Nephron progenitor cell (in vitro differentiated cells): Measurements from ENCODE around the gene HOXD12.

Experiments
- DNase-seq: peaks from one replicate; pipeline ENCODE4 v3.0.0; 2021
- H3K27ac Mint-ChIP-seq: 2 replicates; pipeline ENCODE4 v1.8.0; 2021; ENCODE audit warnings: mild to moderate bottlenecking, moderate library complexity, mixed read lengths
- H3K27me3 Mint-ChIP-seq: 2 replicates; pipeline ENCODE4 v1.8.0; 2021; ENCODE audit warnings: mild to moderate bottlenecking, low read depth, mixed read lengths; ENCODE audit not compliant: poor library complexity
- H3K36me3 Mint-ChIP-seq: 2 replicates; pipeline ENCODE4 v1.8.0; 2021; ENCODE audit warnings: low read depth, mixed read lengths
- H3K4me1 Mint-ChIP-seq: 2 replicates; pipeline ENCODE4 v1.8.0; 2021; ENCODE audit warnings: mixed read lengths
- H3K4me3 Mint-ChIP-seq: 2 replicates; pipeline ENCODE4 v1.8.0; 2021; ENCODE audit warnings: mild to moderate bottlenecking, moderate library complexity, mixed read lengths
- H3K9me3 Mint-ChIP-seq: 2 replicates; pipeline ENCODE4 v1.8.0; 2021; ENCODE audit warnings: mild to moderate bottlenecking, moderate library complexity, mixed read lengths
- CTCF ChIP-seq: fragments of 200-600 bp; sonication (generic); IDR thresholded peaks from 2 replicates; pipeline ENCODE4 v1.5.0; 2021; ENCODE audit warnings: antibody characterized with exemption

The HOXD12 gene

GRCh38 chr2:176068419-176068832 is 31.2 kb upstream of the HOXD12 start:
- TF ChIP-seq CTCF, result no peak
- Mint-ChIP-seq H3K9me3 (peaks cover 8% of the 10 kb centered on the region), H3K36me3 (no peaks in the 10 kb centered on the region), H3K4me1 (peaks cover 14% of the 10 kb centered on the region), H3K27ac (no peak overlapping the region), H3K4me3 (peak overlapping the region; percentile 72), H3K27me3 (peaks cover 100% of the 10 kb centered on the region)
- DNase-seq, result peak; percentile 54

GRCh38 chr2:176071330-176072291 is 28.0 kb upstream of the HOXD12 start:
- H3K27ac Mint-ChIP-seq, result no peak overlapping the region
- peaks cover 18% of the 10 kb centered on the region for H3K4me1 Mint-ChIP-seq
- peak overlapping the region; percentile 15 for H3K4me3 Mint-ChIP-seq
- no peak for TF ChIP-seq CTCF
- peaks cover 8% of the 10 kb centered on the region for H3K9me3 Mint-ChIP-seq
- no peak for DNase-seq
- no peaks in the 10 kb centered on the region for H3K36me3 Mint-ChIP-seq
- peaks cover 100% of the 10 kb centered on the region for H3K27me3 Mint-ChIP-seq

GRCh38 chr2:176072292-176072669 is 27.3 kb upstream of the HOXD12 start:
- Mint-ChIP-seq H3K36me3 (no peaks in the 10 kb centered on the region), H3K27me3 (peaks cover 100% of the 10 kb centered on the region), H3K4me1 (peaks cover 17% of the 10 kb centered on the region), H3K27ac (no peak overlapping the region), H3K4me3 (no peak overlapping the region), H3K9me3 (peaks cover 8% of the 10 kb centered on the region)
- no peak for DNase-seq
- no peak for TF ChIP-seq CTCF

- H3K4me1 Mint-ChIP-seq, result peaks cover 10% of the 10 kb centered on the region
- H3K4me3 Mint-ChIP-seq, result no peak overlapping the region
- no peak overlapping the region for H3K27ac Mint-ChIP-seq
- peak; percentile 45 for DNase-seq
- no peaks in the 10 kb centered on the region for H3K36me3 Mint-ChIP-seq
- peaks cover 100% of the 10 kb centered on the region for H3K27me3 Mint-ChIP-seq
- peaks cover 8% of the 10 kb centered on the region for H3K9me3 Mint-ChIP-seq
- no peak for TF ChIP-seq CTCF
These were observed 26.4 kb upstream of the HOXD12 start for GRCh38 chr2:176072951-176073904.

GRCh38 chr2:176074919-176075425 is 24.6 kb upstream of the HOXD12 start:
- Mint-ChIP-seq H3K4me3 (no peak overlapping the region), H3K36me3 (no peaks in the 10 kb centered on the region), H3K27me3 (peaks cover 100% of the 10 kb centered on the region), H3K4me1 (peaks cover 11% of the 10 kb centered on the region), H3K27ac (no peak overlapping the region), H3K9me3 (peaks cover 14% of the 10 kb centered on the region)
- no peak for TF ChIP-seq CTCF
- no peak for DNase-seq
